Hepatocyte (in vitro differentiated cells): ENCODE data around the gene PADI4. TPM values are rescaled to one million over a fixed set of nuclear protein-coding genes. Genes with fewer than 3 reads are reported as not detected.

ENCODE experiments used
- DNase-seq: peaks from one replicate; pipeline ENCODE4 v3.0.0-alpha.2; 2016; ENCODE audit warnings: low spot score
- H2AFZ ChIP-seq: fragments of 200-600 bp; sonication (generic); 2 replicates; pipeline ENCODE4 v1.6.0; 2016; ENCODE audit warnings: antibody characterized with exemption, mild to moderate bottlenecking
- H3K27ac ChIP-seq: fragments of 200-600 bp; sonication (generic); 2 replicates; pipeline ENCODE4 v1.5.1; 2016; ENCODE audit warnings: mild to moderate bottlenecking
- H3K27me3 ChIP-seq: fragments of 200-600 bp; sonication (generic); 2 replicates; pipeline ENCODE4 v1.6.1; 2016
- H3K36me3 ChIP-seq: fragments of 200-600 bp; sonication (generic); replicated peaks from 2 replicates; pipeline ENCODE4 v1.5.1; 2016; ENCODE audit warnings: low read depth; ENCODE audit not compliant: insufficient read depth
- H3K4me1 ChIP-seq: fragments of 200-600 bp; sonication (generic); 2 replicates; pipeline ENCODE4 v1.5.1; 2016; ENCODE audit warnings: mild to moderate bottlenecking, moderate library complexity; ENCODE audit not compliant: insufficient read depth
- H3K4me2 ChIP-seq: fragments of 200-600 bp; sonication (generic); 2 replicates; pipeline ENCODE4 v1.6.0; 2016
- H3K4me3 ChIP-seq: fragments of 200-600 bp; sonication (generic); 2 replicates; pipeline ENCODE4 v1.5.1; 2016; ENCODE audit warnings: mild to moderate bottlenecking
- H3K79me2 ChIP-seq: fragments of 200-600 bp; sonication (generic); 2 replicates; pipeline ENCODE4 v1.6.0; 2017; ENCODE audit warnings: mild to moderate bottlenecking
- H3K9me2 ChIP-seq: fragments of 200-600 bp; sonication (generic); replicated peaks from 2 replicates; pipeline ENCODE4 v1.6.0; 2017; ENCODE audit warnings: mild to moderate bottlenecking; ENCODE audit not compliant: insufficient read depth
- H3K9me3 ChIP-seq: fragments of 200-600 bp; sonication (generic); 2 replicates; pipeline ENCODE4 v1.5.1; 2016; ENCODE audit warnings: low read depth, mild to moderate bottlenecking
- H4K20me1 ChIP-seq: fragments of 200-600 bp; sonication (generic); 2 replicates; pipeline ENCODE4 v1.6.0; 2016; ENCODE audit warnings: mild to moderate bottlenecking; ENCODE audit not compliant: insufficient read depth, poor library complexity, severe bottlenecking
- EZH2 ChIP-seq: fragments of 200-600 bp; sonication (generic); IDR thresholded peaks from 2 replicates; pipeline ENCODE4 v1.6.1; 2016; ENCODE audit warnings: antibody characterized with exemption, mild to moderate bottlenecking, borderline replicate concordance
- EZH2phosphoT487 ChIP-seq: fragments of 200-600 bp; sonication (generic); IDR thresholded peaks from one replicate; pipeline ENCODE4 v1.6.1; 2018; ENCODE audit warnings: antibody characterized with exemption, mild to moderate bottlenecking, low read depth, moderate library complexity; ENCODE audit not compliant: unreplicated experiment, severe bottlenecking
- WGBS: methylation state at CpG from one replicate; pipeline ENCODE4 v1.1.6; 2016; ENCODE audit warnings: low lambda C conversion rate; ENCODE audit errors: missing lambda C conversion rate; 5-methylcytosine and 5-hydroxymethylcytosine counted together
- polyA plus RNA-seq: library from polyadenylated mRNA; unstranded; fragments of >200 nt; fragmentation: Nextera tagmentation; extraction: Ambion mirVana; gene quantifications from 2 replicates; pipeline ENCODE4 v1.2.1, GENCODE V29; 2016
- total RNA-seq: library from RNA; depleted of rRNA; stranded (reverse); fragments of >200 nt; gene quantifications from 2 replicates; pipeline ENCODE4 v1.2.3, GENCODE V29; 2014
- TF ChIP-seq, protein P1 (sequence below): fragments of 200-600 bp; sonication (generic); IDR thresholded peaks from 2 replicates; pipeline ENCODE4 v1.5.1; 2016; ENCODE audit warnings: antibody characterized with exemption, mild to moderate bottlenecking; ENCODE audit not compliant: poor library complexity

Gene PADI4, protein sequence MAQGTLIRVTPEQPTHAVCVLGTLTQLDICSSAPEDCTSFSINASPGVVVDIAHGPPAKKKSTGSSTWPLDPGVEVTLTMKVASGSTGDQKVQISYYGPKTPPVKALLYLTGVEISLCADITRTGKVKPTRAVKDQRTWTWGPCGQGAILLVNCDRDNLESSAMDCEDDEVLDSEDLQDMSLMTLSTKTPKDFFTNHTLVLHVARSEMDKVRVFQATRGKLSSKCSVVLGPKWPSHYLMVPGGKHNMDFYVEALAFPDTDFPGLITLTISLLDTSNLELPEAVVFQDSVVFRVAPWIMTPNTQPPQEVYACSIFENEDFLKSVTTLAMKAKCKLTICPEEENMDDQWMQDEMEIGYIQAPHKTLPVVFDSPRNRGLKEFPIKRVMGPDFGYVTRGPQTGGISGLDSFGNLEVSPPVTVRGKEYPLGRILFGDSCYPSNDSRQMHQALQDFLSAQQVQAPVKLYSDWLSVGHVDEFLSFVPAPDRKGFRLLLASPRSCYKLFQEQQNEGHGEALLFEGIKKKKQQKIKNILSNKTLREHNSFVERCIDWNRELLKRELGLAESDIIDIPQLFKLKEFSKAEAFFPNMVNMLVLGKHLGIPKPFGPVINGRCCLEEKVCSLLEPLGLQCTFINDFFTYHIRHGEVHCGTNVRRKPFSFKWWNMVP
- total RNA-seq = not detected in 2 replicates
- polyA plus RNA-seq = not detected in 2 replicates

DNA sequence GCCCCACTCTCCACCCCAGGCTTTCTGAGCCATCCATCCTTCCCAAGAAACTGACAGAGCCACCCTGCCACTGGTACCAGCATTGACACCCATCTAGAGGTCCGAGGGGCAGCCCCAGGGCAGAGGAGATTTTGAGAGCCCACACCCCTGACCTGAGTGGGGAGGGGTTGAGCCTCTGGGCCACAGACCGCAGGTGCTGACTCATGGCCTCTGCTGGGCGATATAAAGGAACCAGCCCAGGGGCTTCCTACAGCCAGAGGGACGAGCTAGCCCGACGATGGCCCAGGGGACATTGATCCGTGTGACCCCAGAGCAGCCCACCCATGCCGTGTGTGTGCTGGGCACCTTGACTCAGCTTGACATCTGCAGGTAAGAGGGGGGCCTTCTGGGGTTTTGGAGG, at the start of gene PADI4:
TSS of gene PADI4 (plus strand) at position 252 of the 400 bp plus-strand sequence. CDS start at position 278, 26 bp downstream.
- no peak within 1 kb of the TSS for H3K27ac ChIP-seq

DNA sequence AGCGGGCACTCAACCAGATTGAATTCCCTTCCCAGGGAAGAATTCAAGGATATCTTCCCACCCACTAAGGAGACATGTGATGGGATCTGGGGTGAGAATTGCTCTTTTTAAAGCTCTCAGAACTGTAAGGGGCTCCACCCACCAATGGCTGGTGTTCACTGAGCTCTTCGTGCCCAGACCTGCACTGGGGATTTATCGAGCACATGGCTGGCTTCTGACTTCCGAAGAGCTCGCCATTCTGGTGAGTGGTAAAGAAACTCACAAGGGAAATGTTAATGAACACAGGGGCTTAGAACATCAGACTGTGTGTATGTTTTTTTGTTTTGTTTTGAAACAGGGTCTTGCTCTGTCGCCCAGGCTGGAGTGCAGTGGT, 49.3 kb upstream of the PADI4 start:
- Histone ChIP-seq H3K4me3 (no peak overlapping the region), H3K27me3 (no peaks in the 10 kb centered on the region), H2AFZ (no peak overlapping the region), H3K79me2 (no peaks in the 10 kb centered on the region), H3K27ac (no peak overlapping the region), H3K9me2 (no peaks in the 10 kb centered on the region), H3K36me3 (no peaks in the 10 kb centered on the region), H3K4me2 (no peak overlapping the region), H4K20me1 (no peaks in the 10 kb centered on the region), H3K9me3 (no peaks in the 10 kb centered on the region), H3K4me1 (no peaks in the 10 kb centered on the region)
- no peak for TF ChIP-seq EZH2phosphoT487
- no peak for TF ChIP-seq EZH2
- TF ChIP-seq, protein P1, sequence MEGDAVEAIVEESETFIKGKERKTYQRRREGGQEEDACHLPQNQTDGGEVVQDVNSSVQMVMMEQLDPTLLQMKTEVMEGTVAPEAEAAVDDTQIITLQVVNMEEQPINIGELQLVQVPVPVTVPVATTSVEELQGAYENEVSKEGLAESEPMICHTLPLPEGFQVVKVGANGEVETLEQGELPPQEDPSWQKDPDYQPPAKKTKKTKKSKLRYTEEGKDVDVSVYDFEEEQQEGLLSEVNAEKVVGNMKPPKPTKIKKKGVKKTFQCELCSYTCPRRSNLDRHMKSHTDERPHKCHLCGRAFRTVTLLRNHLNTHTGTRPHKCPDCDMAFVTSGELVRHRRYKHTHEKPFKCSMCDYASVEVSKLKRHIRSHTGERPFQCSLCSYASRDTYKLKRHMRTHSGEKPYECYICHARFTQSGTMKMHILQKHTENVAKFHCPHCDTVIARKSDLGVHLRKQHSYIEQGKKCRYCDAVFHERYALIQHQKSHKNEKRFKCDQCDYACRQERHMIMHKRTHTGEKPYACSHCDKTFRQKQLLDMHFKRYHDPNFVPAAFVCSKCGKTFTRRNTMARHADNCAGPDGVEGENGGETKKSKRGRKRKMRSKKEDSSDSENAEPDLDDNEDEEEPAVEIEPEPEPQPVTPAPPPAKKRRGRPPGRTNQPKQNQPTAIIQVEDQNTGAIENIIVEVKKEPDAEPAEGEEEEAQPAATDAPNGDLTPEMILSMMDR = no peak
- DNase-seq = no peak
- WGBS = 86% methylated on average over 6 of the region's 6 CpGs

More for the DNA sequence above, at the start of gene PADI4:
- Histone ChIP-seq H3K36me3 (no peaks in the 10 kb centered on the region), H3K4me3 (no peak within 1 kb of the TSS), H2AFZ (no peak within 1 kb of the TSS), H4K20me1 (no peaks in the 10 kb centered on the region), H3K9me3 (no peaks in the 10 kb centered on the region), H3K4me2 (no peak within 1 kb of the TSS), H3K4me1 (no peaks in the 10 kb centered on the region), H3K27me3 (no peaks in the 10 kb centered on the region), H3K9me2 (no peaks in the 10 kb centered on the region), H3K79me2 (no peaks in the 10 kb centered on the region)
- WGBS = 71% methylated on average over 8 of the region's 8 CpGs
- no peak for TF ChIP-seq EZH2phosphoT487
- TF ChIP-seq, protein P1 = no peak
- TF ChIP-seq EZH2 = no peak
- DNase-seq = no peak

DNA sequence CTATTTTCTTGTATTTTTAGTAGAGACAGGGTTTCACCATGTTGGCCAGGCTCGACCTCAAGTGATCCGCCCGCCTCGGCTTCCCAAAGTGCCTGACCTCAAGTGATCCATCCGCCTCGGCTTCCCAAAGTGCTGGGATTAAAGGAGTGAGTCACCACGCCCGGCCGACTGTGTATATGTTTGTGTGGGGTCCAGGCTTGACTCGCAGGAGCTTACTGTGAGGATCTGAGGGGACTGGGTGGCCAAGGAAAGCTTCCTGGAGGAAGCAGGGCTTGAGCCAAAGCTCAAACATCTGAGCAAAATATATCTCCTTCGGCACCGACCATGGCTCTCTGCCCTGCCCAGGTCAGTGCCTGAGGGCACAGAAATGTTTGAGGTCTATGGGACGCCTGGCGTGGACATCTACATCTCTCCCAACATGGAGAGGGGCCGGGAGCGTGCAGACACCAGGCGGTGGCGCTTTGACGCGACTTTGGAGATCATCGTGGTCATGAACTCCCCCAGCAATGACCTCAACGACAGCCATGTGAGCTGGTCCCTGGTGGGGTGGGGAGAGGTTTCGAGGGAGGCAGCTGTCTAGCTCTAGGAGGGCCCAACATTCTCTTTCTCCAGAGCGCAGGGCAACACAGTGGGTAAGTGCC, 48.6 kb upstream of the PADI4 start:
- H3K9me3 ChIP-seq = no peaks in the 10 kb centered on the region
- H3K4me3 ChIP-seq = no peak overlapping the region
- H2AFZ ChIP-seq = no peak overlapping the region
- H3K27ac ChIP-seq = no peak overlapping the region
- H3K4me2 ChIP-seq = no peak overlapping the region
- no peaks in the 10 kb centered on the region for H3K36me3 ChIP-seq
- no peaks in the 10 kb centered on the region for H3K27me3 ChIP-seq
- no peak for DNase-seq
- no peaks in the 10 kb centered on the region for H3K79me2 ChIP-seq
- no peaks in the 10 kb centered on the region for H4K20me1 ChIP-seq
- TF ChIP-seq EZH2 (no peak), EZH2phosphoT487 (no peak)
- TF ChIP-seq, protein P1 = no peak
- H3K4me1 ChIP-seq = no peaks in the 10 kb centered on the region
- no peaks in the 10 kb centered on the region for H3K9me2 ChIP-seq
- WGBS = 74% methylated on average over 23 of the region's 24 CpGs
